ENCODE measurements around the gene CEP72.

The CEP72 gene

DNA sequence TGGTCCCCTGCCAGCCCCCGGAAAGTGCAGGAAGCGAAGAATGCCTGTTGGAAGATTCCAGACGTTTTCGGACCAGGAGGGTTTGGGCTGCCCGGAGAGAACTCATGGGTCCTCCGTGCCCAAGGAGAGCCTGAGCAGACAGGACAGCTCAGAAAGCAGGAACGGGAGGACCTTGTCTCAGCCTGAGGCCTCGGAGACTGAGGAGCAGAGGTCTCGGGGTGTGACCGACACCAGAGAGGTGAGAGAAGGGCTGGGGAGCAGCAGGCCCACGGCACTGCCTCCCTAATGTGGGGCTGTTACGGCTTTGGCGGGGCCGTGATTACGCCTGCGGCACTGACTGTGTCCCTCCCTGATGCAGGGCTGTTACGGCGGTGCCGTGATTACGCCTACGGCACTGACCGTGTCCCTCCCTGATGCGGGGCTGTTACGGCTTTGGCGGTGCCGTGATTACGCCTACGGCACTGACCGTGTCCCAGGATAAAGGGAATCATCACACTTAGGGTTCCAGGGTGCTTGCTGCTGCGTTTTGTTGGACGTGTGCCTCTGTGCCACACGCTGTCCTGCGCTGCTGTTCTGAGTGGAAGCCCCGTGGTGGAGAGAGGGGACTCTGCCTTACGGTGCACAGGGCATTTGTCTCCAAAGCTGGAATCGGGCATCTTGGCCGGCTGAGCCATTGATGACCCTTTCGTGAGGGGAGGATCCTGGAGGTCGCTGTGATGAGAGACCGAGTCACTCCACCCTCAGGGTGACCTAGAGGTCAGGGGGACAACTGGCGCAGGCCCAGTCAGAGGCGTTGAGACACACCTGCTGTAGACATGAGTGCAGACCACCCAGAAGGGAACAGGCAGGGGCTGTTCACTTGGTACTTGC, 25.7 kb downstream of the CEP72 start:
- TF ChIP-seq EGR1 (IDR thresholded peaks at IDR 0.05), result no peak
- TF ChIP-seq ZBTB7A (IDR thresholded peaks at IDR 0.05; ENCODE audit: low read depth), result no peak
- TF ChIP-seq, protein P1, sequence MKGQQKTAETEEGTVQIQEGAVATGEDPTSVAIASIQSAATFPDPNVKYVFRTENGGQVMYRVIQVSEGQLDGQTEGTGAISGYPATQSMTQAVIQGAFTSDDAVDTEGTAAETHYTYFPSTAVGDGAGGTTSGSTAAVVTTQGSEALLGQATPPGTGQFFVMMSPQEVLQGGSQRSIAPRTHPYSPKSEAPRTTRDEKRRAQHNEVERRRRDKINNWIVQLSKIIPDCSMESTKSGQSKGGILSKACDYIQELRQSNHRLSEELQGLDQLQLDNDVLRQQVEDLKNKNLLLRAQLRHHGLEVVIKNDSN (IDR thresholded peaks at IDR 0.05), result no peak
- no peak for TF ChIP-seq TEAD4 (IDR thresholded peaks at IDR 0.05)

DNA sequence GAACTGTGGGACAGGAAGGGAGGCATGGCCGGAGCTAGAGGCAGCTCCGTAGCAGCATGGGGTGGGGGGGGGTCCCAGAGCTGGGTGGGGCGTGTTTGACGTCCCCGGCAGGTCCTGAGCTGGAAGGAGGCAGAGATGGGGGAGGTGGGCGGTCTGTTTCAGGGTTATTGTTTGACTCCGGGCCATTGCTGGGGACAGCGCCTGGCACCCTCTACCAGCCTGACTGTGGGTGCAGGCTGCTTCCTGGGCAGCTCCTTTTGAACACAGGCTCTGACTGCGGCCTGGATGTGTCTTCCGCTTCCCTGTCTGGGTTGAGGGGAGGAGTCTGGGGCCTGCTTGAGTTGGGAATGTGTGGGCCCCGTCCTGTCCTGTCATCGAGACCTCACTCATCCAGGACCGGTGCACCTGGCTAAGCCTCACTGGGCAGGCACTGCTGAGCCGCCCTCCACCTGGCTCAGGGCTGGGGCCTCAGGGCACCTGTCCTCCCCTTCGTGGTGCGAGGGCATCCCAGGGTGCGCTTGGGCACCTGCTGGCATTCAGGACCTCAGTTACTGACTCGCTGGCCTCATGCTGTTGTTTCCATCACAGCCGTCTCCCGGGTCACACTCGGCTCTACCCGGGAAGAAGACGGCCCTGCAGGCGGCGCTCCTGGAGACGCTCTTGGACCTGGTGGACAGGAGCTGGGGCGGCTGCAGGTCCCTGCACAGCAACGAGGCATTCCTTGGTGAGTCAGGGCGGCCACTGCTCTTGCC, 26.5 kb downstream of the CEP72 start:
- TF ChIP-seq NFIC (IDR thresholded peaks at IDR 0.05) (no peak), RAD21 (IDR thresholded peaks at IDR 0.05; ENCODE audit: low read depth) (no peak), EP300 (IDR thresholded peaks at IDR 0.05; ENCODE audit: borderline replicate concordance) (no peak), TEAD4 (IDR thresholded peaks at IDR 0.05) (no peak), CREB1 (IDR thresholded peaks at IDR 0.05; ENCODE audit: low read depth) (no peak), ZBTB7A (IDR thresholded peaks at IDR 0.05; ENCODE audit: low read depth) (no peak), EGR1 (IDR thresholded peaks at IDR 0.05) (no peak), TAF1 (IDR thresholded peaks at IDR 0.05; ENCODE audit: low read depth) (no peak), TCF12 (IDR thresholded peaks at IDR 0.05; ENCODE audit: low read depth) (no peak), YY1 (IDR thresholded peaks at IDR 0.05; ENCODE audit: low read depth) (no peak), FOXM1 (IDR thresholded peaks at IDR 0.05; ENCODE audit: borderline replicate concordance, low read depth) (no peak)
- TF ChIP-seq, protein P1 (IDR thresholded peaks at IDR 0.05), result no peak
- TF ChIP-seq, protein P2, sequence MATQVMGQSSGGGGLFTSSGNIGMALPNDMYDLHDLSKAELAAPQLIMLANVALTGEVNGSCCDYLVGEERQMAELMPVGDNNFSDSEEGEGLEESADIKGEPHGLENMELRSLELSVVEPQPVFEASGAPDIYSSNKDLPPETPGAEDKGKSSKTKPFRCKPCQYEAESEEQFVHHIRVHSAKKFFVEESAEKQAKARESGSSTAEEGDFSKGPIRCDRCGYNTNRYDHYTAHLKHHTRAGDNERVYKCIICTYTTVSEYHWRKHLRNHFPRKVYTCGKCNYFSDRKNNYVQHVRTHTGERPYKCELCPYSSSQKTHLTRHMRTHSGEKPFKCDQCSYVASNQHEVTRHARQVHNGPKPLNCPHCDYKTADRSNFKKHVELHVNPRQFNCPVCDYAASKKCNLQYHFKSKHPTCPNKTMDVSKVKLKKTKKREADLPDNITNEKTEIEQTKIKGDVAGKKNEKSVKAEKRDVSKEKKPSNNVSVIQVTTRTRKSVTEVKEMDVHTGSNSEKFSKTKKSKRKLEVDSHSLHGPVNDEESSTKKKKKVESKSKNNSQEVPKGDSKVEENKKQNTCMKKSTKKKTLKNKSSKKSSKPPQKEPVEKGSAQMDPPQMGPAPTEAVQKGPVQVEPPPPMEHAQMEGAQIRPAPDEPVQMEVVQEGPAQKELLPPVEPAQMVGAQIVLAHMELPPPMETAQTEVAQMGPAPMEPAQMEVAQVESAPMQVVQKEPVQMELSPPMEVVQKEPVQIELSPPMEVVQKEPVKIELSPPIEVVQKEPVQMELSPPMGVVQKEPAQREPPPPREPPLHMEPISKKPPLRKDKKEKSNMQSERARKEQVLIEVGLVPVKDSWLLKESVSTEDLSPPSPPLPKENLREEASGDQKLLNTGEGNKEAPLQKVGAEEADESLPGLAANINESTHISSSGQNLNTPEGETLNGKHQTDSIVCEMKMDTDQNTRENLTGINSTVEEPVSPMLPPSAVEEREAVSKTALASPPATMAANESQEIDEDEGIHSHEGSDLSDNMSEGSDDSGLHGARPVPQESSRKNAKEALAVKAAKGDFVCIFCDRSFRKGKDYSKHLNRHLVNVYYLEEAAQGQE (IDR thresholded peaks at IDR 0.05; ENCODE audit: low read depth), result no peak
- TF ChIP-seq, protein P3, sequence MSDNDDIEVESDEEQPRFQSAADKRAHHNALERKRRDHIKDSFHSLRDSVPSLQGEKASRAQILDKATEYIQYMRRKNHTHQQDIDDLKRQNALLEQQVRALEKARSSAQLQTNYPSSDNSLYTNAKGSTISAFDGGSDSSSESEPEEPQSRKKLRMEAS (IDR thresholded peaks at IDR 0.05), result no peak

DNA sequence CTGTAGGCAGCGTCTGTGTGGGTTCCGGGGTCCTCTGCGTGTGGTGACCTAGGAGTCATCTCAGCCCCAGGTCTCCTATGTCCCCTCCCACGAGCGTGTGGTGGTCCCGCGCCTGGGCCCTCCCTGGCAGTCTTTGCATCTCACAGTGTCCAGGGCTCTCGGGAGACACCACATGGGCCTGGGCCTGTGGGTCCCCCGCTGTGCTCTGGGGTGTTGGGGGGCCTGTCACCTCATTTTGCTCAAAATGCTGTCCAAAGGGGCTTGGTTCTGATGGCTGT, 27.1 kb downstream of the CEP72 start:
- no peak for TF ChIP-seq FOXM1 (IDR thresholded peaks at IDR 0.05; ENCODE audit: borderline replicate concordance, low read depth)

DNA sequence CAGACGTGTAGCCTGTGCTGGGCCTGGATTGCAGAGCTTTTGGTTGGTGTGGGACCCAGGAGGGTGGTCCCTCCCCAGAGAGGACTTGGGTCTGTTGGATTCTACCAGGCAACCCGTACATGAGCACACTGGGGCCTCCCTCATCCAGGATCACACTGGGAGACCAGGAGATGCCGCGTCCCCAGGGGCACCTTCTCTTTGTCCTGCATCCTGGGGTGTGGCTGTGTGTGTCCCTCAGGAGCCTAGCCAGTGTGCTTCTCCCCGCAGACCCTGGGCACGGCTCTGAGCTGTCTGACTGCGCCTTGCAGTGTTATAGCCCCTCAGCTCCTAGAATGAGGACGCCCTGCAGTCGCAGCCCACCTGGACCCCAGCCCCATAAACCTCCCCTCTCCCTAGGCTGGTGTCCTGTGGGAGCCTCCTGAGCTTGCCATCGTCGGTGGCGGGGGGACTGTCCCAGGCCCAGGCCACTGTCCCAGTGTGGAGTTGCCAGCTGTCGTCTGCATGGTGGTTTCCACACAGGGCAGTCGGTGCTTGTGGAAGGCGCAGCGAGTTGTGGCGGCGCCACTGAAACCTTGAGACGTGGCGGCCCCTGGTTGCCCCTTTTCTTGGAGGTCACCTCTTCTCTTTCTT, 27.6 kb downstream of the CEP72 start:
- TF ChIP-seq EP300 (IDR thresholded peaks at IDR 0.05; ENCODE audit: borderline replicate concordance), result no peak
- no peak for TF ChIP-seq CEBPB (IDR thresholded peaks at IDR 0.05)
- TF ChIP-seq TEAD4 (IDR thresholded peaks at IDR 0.05), result no peak
- TF ChIP-seq EGR1 (IDR thresholded peaks at IDR 0.05), result no peak
- no peak for TF ChIP-seq TCF12 (IDR thresholded peaks at IDR 0.05; ENCODE audit: low read depth)
- TF ChIP-seq, protein P2 (IDR thresholded peaks at IDR 0.05; ENCODE audit: low read depth), result no peak
- no peak for TF ChIP-seq RAD21 (IDR thresholded peaks at IDR 0.05; ENCODE audit: low read depth)
- no peak for TF ChIP-seq CREB1 (IDR thresholded peaks at IDR 0.05; ENCODE audit: low read depth)
- TF ChIP-seq FOXM1 (IDR thresholded peaks at IDR 0.05; ENCODE audit: borderline replicate concordance, low read depth), result no peak

DNA sequence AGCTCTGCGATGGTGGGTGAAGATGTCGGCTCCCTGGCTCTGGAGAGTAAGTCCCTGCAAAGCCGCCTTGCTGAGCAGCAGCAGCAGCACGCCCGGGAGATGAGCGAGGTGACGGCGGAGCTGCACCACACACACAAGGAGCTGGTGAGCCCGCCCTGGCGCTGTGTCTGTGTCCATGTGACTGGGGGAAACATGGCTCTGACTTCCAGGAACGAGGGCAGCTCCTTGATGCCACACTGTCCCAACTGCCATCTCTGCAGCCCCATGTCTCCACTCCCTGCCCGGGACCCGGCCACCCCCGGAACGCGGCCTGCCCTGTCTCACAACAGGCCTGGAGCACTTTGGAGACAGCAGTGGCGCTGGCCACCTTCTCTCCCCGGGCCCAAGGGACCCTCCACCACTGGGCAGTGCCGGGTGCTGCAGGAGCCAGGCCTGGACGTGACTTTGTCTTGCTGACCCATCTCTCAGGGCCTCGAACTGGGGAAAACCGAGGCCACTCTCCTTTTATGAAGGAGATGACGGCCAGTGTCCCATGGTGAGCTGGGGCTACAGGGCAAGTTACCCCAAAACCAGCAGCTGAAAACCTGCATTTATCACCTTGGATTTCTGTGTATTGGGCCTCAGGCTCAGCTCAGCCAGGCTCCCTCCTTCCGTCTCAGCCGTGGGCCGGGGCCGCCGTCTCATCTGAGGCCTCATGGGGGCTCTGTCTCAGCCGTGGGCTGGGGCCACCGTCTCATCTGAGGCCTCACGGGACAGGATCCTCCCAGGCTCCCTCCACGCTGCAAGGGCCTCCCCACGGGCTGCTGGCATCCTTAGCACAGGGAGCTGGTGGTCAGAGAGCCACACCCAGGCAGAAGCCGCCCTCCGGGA, 28.6 kb downstream of the CEP72 start:
- TF ChIP-seq FOXM1 (IDR thresholded peaks at IDR 0.05; ENCODE audit: borderline replicate concordance, low read depth) (no peak), RAD21 (IDR thresholded peaks at IDR 0.05; ENCODE audit: low read depth) (no peak), CREB1 (IDR thresholded peaks at IDR 0.05; ENCODE audit: low read depth) (no peak), TAF1 (IDR thresholded peaks at IDR 0.05; ENCODE audit: low read depth) (no peak), EP300 (IDR thresholded peaks at IDR 0.05; ENCODE audit: borderline replicate concordance) (no peak), ZBTB7A (IDR thresholded peaks at IDR 0.05; ENCODE audit: low read depth) (no peak), CEBPB (IDR thresholded peaks at IDR 0.05) (no peak), TCF12 (IDR thresholded peaks at IDR 0.05; ENCODE audit: low read depth) (no peak), TEAD4 (IDR thresholded peaks at IDR 0.05) (no peak), EGR1 (IDR thresholded peaks at IDR 0.05) (no peak), YY1 (IDR thresholded peaks at IDR 0.05; ENCODE audit: low read depth) (no peak), NFIC (IDR thresholded peaks at IDR 0.05) (no peak)
- TF ChIP-seq, protein P2 (IDR thresholded peaks at IDR 0.05; ENCODE audit: low read depth), result no peak
- TF ChIP-seq, protein P1 (IDR thresholded peaks at IDR 0.05), result no peak
- TF ChIP-seq, protein P3 (IDR thresholded peaks at IDR 0.05), result no peak

Data from Ishikawa (cell line).